Kidney epithelial cell (primary cell): Measurements from ENCODE around the gene SCP2. TPM values are rescaled to one million over a fixed set of nuclear protein-coding genes. Genes with fewer than 3 reads are reported as not detected.
A peak's percentile ranks its signal among the peaks of the same experiment; 100 is the strongest.

Source experiments
- DNase-seq: peaks from one replicate; pipeline ENCODE4 v3.0.0-alpha.2; 2010; ENCODE audit warnings: low read depth
- H3K27me3 ChIP-seq: 2 replicates; pipeline ENCODE4 v1.6.0; 2011; ENCODE audit warnings: low read length; ENCODE audit not compliant: control insufficient read depth, insufficient read depth
- H3K36me3 ChIP-seq: 2 replicates; pipeline ENCODE4 v1.5.1; 2011; ENCODE audit warnings: low read length; ENCODE audit not compliant: control insufficient read depth, insufficient read depth
- H3K4me3 ChIP-seq: 2 replicates; pipeline ENCODE4 v1.5.1; 2011; ENCODE audit warnings: low read depth, mild to moderate bottlenecking, control low read depth, low read length
- CTCF ChIP-seq: IDR thresholded peaks from 2 replicates; pipeline ENCODE4 v1.5.1; 2011; ENCODE audit warnings: mild to moderate bottlenecking, moderate library complexity, low read length, control low read depth, inconsistent platforms; ENCODE audit not compliant: insufficient read depth, poor library complexity, severe bottlenecking
- total RNA-seq: library from RNA; depleted of rRNA; stranded (reverse); fragments of >200 nt; gene quantifications from 2 replicates; pipeline ENCODE4 v1.2.3, GENCODE V29; 2015

Gene SCP2
- total RNA-seq, 1 donor from 2014 or later = 63.8 TPM

- H3K4me3 ChIP-seq = no peak overlapping the region
These were observed 111.5 kb downstream of the SCP2 start for GRCh38 chr1:53038566-53038965.

DNA sequence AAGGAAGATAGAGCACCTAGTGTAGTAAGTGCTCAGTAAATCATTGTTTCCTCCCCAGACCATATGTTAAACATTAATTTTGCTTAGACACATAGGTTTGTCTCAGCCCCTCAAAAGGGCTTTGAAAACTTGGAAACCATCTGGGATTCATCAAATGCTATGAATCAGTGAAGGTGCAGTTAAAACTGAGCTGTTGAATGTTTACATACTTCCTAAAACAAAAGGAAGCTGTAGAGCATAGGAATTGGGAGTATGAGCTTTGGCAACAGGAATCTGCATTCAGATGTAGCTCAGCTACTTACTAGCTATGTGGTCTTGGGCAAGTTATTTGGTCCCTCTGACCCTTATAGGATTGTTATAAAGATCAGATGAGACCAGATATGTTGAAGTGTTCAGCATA is 116.2 kb downstream of the SCP2 start:
- H3K36me3 ChIP-seq = peaks cover 1% of the 10 kb centered on the region
- no peak for DNase-seq
- H3K27me3 ChIP-seq = no peaks in the 10 kb centered on the region
- no peak for TF ChIP-seq CTCF
- H3K4me3 ChIP-seq = no peak overlapping the region

More at GRCh38 chr1:53038566-53038965, 111.5 kb downstream of the SCP2 start:
- TF ChIP-seq CTCF = no peak
- peaks cover 1% of the 10 kb centered on the region for H3K36me3 ChIP-seq
- no peak for DNase-seq
- no peaks in the 10 kb centered on the region for H3K27me3 ChIP-seq

DNA sequence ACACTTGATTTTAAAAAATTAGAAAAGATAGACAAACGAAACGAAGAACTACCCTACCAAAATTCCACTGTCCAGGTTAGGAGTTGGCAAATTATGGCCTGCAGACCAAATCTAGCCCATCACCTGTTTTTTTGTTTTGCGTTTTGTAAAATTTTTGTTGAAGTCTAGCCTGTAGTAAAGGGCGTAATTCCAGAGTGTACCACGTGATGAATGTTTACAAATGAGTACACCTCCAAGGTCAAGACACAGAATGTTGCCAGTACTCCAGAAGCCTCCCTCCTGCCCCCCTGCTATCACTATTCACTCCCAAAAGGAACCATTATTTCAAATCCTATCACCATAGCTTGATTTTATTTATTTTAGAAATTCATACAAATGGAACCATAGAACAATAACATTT is 117.8 kb downstream of the SCP2 start:
- TF ChIP-seq CTCF = no peak
- Histone ChIP-seq H3K27me3 (no peaks in the 10 kb centered on the region), H3K4me3 (no peak overlapping the region), H3K36me3 (no peaks in the 10 kb centered on the region)
- DNase-seq = no peak

GRCh38 chr1:53046930-53047329 is 119.9 kb downstream of the SCP2 start:
- H3K27me3 ChIP-seq = no peaks in the 10 kb centered on the region
- H3K36me3 ChIP-seq = no peaks in the 10 kb centered on the region
- no peak for TF ChIP-seq CTCF
- no peak overlapping the region for H3K4me3 ChIP-seq
- DNase-seq = no peak

DNA sequence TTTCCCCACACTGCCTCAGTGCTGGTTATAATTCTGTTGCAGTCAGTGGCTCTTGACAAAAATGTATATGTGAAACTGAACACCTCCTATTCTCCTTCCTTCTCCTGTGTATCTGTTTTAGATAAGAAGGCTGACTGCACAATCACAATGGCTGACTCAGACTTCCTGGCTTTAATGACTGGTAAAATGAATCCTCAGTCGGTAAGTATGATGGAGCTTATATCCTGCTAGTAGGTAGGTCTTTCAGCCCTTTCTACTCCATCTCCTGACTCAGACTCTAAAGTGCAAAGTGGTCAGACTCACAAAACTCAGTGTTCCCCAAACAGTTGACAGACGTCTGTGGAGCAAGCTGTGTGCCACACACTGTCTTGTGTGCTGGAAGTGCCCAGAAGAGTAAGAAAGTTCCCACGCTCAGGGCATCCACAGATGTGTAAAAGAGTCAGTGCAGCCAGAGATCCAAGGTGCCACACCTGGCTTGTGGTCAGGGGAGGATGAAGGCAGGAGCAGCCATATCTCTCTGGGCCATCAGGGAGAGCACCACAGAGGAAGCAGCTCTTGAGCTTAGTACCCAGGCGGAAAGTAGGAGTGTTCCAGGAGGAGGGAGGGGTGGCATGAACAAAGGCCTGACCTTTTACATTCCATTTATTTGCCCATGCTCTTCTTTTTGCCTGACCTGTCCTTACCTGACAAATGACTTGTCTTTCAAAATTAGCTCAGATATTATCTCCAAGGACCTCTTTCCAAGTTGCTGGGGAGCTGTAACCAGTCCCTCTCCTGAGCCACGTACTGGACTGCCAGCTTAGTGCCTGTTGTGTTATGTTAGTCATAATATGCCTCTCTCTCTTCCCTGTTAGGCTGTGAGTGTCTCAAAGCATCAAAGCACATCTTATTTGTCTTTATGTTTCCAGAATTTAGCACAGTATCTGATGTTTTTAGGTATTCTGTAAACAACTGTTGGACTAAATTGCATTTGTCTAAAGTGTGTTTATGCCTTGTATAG is 121.0 kb downstream of the SCP2 start:
- H3K4me3 ChIP-seq = no peak overlapping the region
- no peaks in the 10 kb centered on the region for H3K36me3 ChIP-seq
- no peak for TF ChIP-seq CTCF
- H3K27me3 ChIP-seq = no peaks in the 10 kb centered on the region
- peak; percentile 84 for DNase-seq
